Hematopoietic multipotent progenitor cell treated with erythropoietin and hydrocortisone succinate and interleukin-3 and kit ligand, for 6 days (in vitro differentiated cells): Measurements from ENCODE around the gene FOXD3.

Experiments
- DNase-seq: peaks from one replicate; pipeline ENCODE4 v3.0.0-alpha.2; 2015

The FOXD3 gene

GRCh38 chr1:63362578-63362977 is 40.2 kb downstream of the FOXD3 start:
- peak; percentile 25 for DNase-seq

DNA sequence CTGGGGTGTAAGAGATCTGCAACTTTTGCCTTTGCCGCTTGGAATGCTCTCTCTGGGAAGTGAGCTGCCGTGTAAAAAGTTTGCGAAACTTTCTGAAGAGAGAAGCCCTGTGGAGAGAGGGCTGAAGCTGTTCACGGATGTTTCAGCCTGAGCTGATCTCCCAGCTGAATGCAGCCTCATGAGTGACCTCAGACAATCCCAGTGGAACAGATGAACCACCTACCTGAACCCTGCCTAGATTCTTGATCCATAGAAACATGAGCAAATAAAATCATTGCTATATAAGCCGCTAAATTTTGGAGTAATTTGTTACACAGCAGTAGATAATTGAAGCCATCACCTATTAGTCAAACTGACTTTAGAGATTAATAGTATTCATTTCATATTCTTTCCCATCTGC is 40.6 kb downstream of the FOXD3 start:
- DNase-seq: no peak

- no peak for DNase-seq
Measured at GRCh38 chr1:63366908-63367214, 44.5 kb downstream of the FOXD3 start.

- peak; percentile 94 for DNase-seq
Measured at GRCh38 chr1:63367215-63368103, 45.1 kb downstream of the FOXD3 start, which contains the start of gene ALG6. ALG6 (plus strand) TSS chr1:63367627; CDS start chr1:63370978, 3,351 bp downstream.

DNA sequence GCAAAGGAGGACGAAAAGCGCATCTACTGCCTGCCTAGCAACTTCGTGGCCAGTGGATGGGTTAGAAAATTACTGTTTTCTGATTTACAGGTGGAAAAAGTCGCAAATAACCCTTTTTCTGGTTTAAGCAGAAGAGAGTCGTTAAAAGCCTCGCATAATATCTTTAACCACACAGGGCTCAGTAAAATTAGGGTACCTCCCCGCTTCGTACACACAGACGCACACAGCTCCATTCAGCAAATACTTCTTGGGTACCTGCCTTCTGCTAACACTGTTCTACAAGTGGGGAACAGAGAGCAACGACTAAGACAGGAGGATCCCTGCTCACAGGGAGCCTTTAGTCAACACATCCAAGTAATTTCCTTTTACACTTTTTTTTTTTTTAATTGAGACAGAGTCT is 45.8 kb downstream of the FOXD3 start:
- no peak for DNase-seq
